Muscle of arm (tissue), 12 donors: Measurements from ENCODE around the gene TLCD2. TPM values are rescaled to one million over a fixed set of nuclear protein-coding genes. Genes with fewer than 3 reads are reported as not detected.
"Not testable (repeated sequence)": the region's sequence is repeated elsewhere in the genome, so short reads cannot be mapped to it uniquely, and the experiment has no call there.

Source experiments
- DNase-seq: peaks from one replicate; pipeline ENCODE4 v3.0.0-alpha.2; 2013
- polyA plus RNA-seq, 12 donors: library from polyadenylated mRNA; unstranded; fragments of 120-200 nt; gene quantifications; one replicate each; pipeline ENCODE4 v1.2.1, GENCODE V29; 2013; ENCODE audit not compliant: insufficient read length in 12 of 12

Gene TLCD2
- polyA plus RNA-seq, 12 donors = 3.5 to 12.2 (median 5.3) TPM; not detected in 1

GRCh38 chr17:1693339-1693738 is 16.8 kb downstream of the TLCD2 start:
- no peak for DNase-seq

- DNase-seq = no peak
These were observed 19.5 kb downstream of the TLCD2 start for GRCh38 chr17:1690544-1691221.

- not testable (repeated sequence) for DNase-seq
These were observed 21.8 kb downstream of the TLCD2 start for GRCh38 chr17:1688405-1688804.

- no peak for DNase-seq
These were observed 24.1 kb downstream of the TLCD2 start for GRCh38 chr17:1686086-1686485.

GRCh38 chr17:1684378-1685189 is 25.6 kb downstream of the TLCD2 start, which contains the start of gene PRPF8:
Gene PRPF8 (minus strand): TSS chr17:1684867. CDS start chr17:1684571, 296 bp downstream.
- DNase-seq = peak; percentile 99

- DNase-seq = no peak
These were observed 26.7 kb downstream of the TLCD2 start for GRCh38 chr17:1683459-1683858.

GRCh38 chr17:1676401-1676800 is 33.8 kb downstream of the TLCD2 start:
- DNase-seq = no peak

GRCh38 chr17:1673041-1673785 is 37.0 kb downstream of the TLCD2 start:
- no peak for DNase-seq

GRCh38 chr17:1663934-1664333 is 46.2 kb downstream of the TLCD2 start:
- DNase-seq = not testable (repeated sequence)

- no peak for DNase-seq
These were observed 49.1 kb downstream of the TLCD2 start for GRCh38 chr17:1661045-1661444.

- DNase-seq = no peak
These were observed 52.1 kb downstream of the TLCD2 start for GRCh38 chr17:1658100-1658499.

- DNase-seq = no peak
These were observed 56.4 kb downstream of the TLCD2 start for GRCh38 chr17:1653735-1654134.

GRCh38 chr17:1652794-1653193 is 57.4 kb downstream of the TLCD2 start:
- DNase-seq = not testable (repeated sequence)

Other genes with a start within 250 kb of the TLCD2 start
- 10 to 100 TPM in 11 of 12 donors, not detected in 1; 68.4 to 97.1 (median 79.9) TPM for gene MYO1C, start 217.7 kb downstream of the TLCD2 start, polyA plus RNA-seq
- 10 to 100 TPM in 11 of 12 donors, not detected in 1; 20.2 to 32.7 (median 25.2) TPM for gene INPP5K, start 193.8 kb downstream of the TLCD2 start, polyA plus RNA-seq
- 10 to 100 TPM in 11 of 12 donors, not detected in 1; 26.4 to 52.2 (median 29.7) TPM for gene PITPNA, start 147.6 kb downstream of the TLCD2 start, polyA plus RNA-seq
- gene SLC43A2, start 81.5 kb downstream of the TLCD2 start, polyA plus RNA-seq = 10 to 100 TPM in 1 of 12 donors, 1 to 10 TPM in 10, not detected in 1; 1.9 to 11.1 (median 4.0) TPM
- gene SCARF1, start 64.6 kb downstream of the TLCD2 start, polyA plus RNA-seq = 10 to 100 TPM in 1 of 12 donors, 1 to 10 TPM in 10, not detected in 1; 5.2 to 11.3 (median 6.8) TPM
- gene RILP, start 60.5 kb downstream of the TLCD2 start, polyA plus RNA-seq = 10 to 100 TPM in 1 of 12 donors, 1 to 10 TPM in 10, not detected in 1; 2.9 to 10.3 (median 3.8) TPM
- 100 to 1,000 TPM in 11 of 12 donors, not detected in 1; 129 to 215 (median 179) TPM for gene PRPF8, start 25.5 kb downstream of the TLCD2 start, polyA plus RNA-seq
- 10 to 100 TPM in 8 of 12 donors, 1 to 10 TPM in 3, not detected in 1; 6.0 to 21.7 (median 12.6) TPM for gene WDR81, start 14.3 kb upstream of the TLCD2 start, polyA plus RNA-seq
- gene SERPINF2, start 32.5 kb upstream of the TLCD2 start, polyA plus RNA-seq = 1 to 10 TPM in 8 of 12 donors, under 1 TPM in 3, not detected in 1; 0.41 to 6.2 (median 1.7) TPM
- 100 to 1,000 TPM in 11 of 12 donors, not detected in 1; 199 to 393 (median 328) TPM for gene SERPINF1, start 51.7 kb upstream of the TLCD2 start, polyA plus RNA-seq
- gene SMYD4, start 119.5 kb upstream of the TLCD2 start, polyA plus RNA-seq = 10 to 100 TPM in 4 of 12 donors, 1 to 10 TPM in 7, not detected in 1; 6.3 to 17.1 (median 7.7) TPM
- 10 to 100 TPM in 11 of 12 donors, not detected in 1; 36.3 to 67.5 (median 55.6) TPM for gene RPA1, start 119.6 kb upstream of the TLCD2 start, polyA plus RNA-seq